Ishikawa (cell line): Measurements from ENCODE around the gene NPC1.

Experiments used
- CEBPB ChIP-seq: IDR thresholded peaks from 2 replicates; pipeline ENCODE4 v1.6.1; 2012
- CREB1 ChIP-seq: IDR thresholded peaks from 2 replicates; pipeline ENCODE4 v1.6.1; 2012; ENCODE audit warnings: low read depth
- EGR1 ChIP-seq: IDR thresholded peaks from 2 replicates; pipeline ENCODE4 v1.6.1; 2012
- EP300 ChIP-seq: IDR thresholded peaks from 2 replicates; pipeline ENCODE4 v1.6.1; 2012; ENCODE audit warnings: borderline replicate concordance
- TAF1 ChIP-seq: IDR thresholded peaks from 2 replicates; pipeline ENCODE4 v1.6.1; 2012; ENCODE audit warnings: low read depth, mild to moderate bottlenecking
- TCF12 ChIP-seq: IDR thresholded peaks from 2 replicates; pipeline ENCODE4 v1.6.1; 2012; ENCODE audit warnings: low read depth
- TEAD4 ChIP-seq: IDR thresholded peaks from 2 replicates; pipeline ENCODE4 v1.6.1; 2012
- YY1 ChIP-seq: IDR thresholded peaks from 2 replicates; pipeline ENCODE4 v1.6.1; 2012; ENCODE audit warnings: low read depth
- TF ChIP-seq, protein P1 (sequence below): IDR thresholded peaks from 2 replicates; pipeline ENCODE4 v1.6.1; 2012; ENCODE audit warnings: low read depth, mild to moderate bottlenecking

DNA sequence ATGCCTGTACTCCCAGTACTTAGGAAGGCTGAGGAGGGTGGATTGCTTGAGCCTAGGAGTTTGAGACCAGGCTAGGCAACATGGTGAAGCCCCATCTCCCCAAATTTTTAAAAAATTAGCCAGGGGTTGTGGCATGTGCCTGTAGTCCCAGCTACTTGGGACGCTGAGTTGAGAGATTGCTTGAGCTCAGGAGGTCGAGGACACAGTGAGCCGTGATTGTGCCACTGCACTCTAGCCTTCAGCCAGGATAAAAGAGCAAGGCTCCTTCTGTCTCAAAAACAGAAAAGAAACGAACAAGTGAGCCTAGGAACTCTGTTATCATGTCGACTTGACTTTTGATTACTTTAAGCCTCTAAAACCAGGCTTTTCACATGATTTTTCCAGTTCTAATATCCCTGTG is 13.7 kb downstream of the NPC1 start:
- TF ChIP-seq CEBPB (no peak), TEAD4 (no peak), EP300 (no peak), CREB1 (no peak), EGR1 (no peak), TAF1 (no peak), TCF12 (no peak), YY1 (no peak)
- TF ChIP-seq, protein P1, sequence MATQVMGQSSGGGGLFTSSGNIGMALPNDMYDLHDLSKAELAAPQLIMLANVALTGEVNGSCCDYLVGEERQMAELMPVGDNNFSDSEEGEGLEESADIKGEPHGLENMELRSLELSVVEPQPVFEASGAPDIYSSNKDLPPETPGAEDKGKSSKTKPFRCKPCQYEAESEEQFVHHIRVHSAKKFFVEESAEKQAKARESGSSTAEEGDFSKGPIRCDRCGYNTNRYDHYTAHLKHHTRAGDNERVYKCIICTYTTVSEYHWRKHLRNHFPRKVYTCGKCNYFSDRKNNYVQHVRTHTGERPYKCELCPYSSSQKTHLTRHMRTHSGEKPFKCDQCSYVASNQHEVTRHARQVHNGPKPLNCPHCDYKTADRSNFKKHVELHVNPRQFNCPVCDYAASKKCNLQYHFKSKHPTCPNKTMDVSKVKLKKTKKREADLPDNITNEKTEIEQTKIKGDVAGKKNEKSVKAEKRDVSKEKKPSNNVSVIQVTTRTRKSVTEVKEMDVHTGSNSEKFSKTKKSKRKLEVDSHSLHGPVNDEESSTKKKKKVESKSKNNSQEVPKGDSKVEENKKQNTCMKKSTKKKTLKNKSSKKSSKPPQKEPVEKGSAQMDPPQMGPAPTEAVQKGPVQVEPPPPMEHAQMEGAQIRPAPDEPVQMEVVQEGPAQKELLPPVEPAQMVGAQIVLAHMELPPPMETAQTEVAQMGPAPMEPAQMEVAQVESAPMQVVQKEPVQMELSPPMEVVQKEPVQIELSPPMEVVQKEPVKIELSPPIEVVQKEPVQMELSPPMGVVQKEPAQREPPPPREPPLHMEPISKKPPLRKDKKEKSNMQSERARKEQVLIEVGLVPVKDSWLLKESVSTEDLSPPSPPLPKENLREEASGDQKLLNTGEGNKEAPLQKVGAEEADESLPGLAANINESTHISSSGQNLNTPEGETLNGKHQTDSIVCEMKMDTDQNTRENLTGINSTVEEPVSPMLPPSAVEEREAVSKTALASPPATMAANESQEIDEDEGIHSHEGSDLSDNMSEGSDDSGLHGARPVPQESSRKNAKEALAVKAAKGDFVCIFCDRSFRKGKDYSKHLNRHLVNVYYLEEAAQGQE: no peak
